ENCODE measurements around the gene NUDT6. TPM values are rescaled to one million over a fixed set of nuclear protein-coding genes. Genes with fewer than 3 reads are reported as not detected.

NUDT6 gene
- total RNA-seq, 1 experiment from 2014 or later, result 4.0 TPM

- DNase-seq, result no peak
- no peak overlapping the region for H3K23ac ChIP-seq (ENCODE audit: insufficient read length, low read depth, low read length)
- no peak overlapping the region for H2AFZ ChIP-seq (ENCODE audit: low read length)
- 0 out of 2 replicates have a peak, but pooled peaks cover under 1% of the 10 kb centered on the region for H3K79me2 ChIP-seq (ENCODE audit: insufficient read depth, low read length)
- no peaks in the 10 kb centered on the region for H4K20me1 ChIP-seq (ENCODE audit: control insufficient read depth, insufficient read depth, insufficient read length)
- no peak overlapping the region for H3K9ac ChIP-seq (ENCODE audit: extremely low read depth, insufficient read length, low read length)
- no peak overlapping the region for H2BK15ac ChIP-seq (ENCODE audit: low read depth, low read length)
- no peaks in the 10 kb centered on the region for H3K4me1 ChIP-seq (ENCODE audit: insufficient read depth, low read length)
- H3K4me2 ChIP-seq (ENCODE audit: insufficient read depth, insufficient read length, low read length), result no peak overlapping the region
- H3K27me3 ChIP-seq (ENCODE audit: insufficient read depth, low read length), result no peaks in the 10 kb centered on the region
- H2BK5ac ChIP-seq (ENCODE audit: insufficient read length, low read length), result no peak overlapping the region
- no peak for TF ChIP-seq CTCF (conservative IDR thresholded peaks at IDR 0.05)
- H3K27ac ChIP-seq (ENCODE audit: insufficient read length, low read depth, low read length), result no peak overlapping the region
- H3K9me3 ChIP-seq (ENCODE audit: control insufficient read depth, low read depth, low read length), result no peaks in the 10 kb centered on the region
- no peak overlapping the region for H3K4me3 Mint-ChIP-seq
- H3K9me3 Mint-ChIP-seq, result peaks cover 10 to 11% of the 10 kb centered on the region in 2 experiments
- no peak overlapping the region for H3K18ac ChIP-seq (ENCODE audit: insufficient read length, low read depth, low read length)
- no peak overlapping the region for H4K91ac ChIP-seq (ENCODE audit: insufficient read length, low read depth, low read length)
- H3K14ac ChIP-seq (ENCODE audit: insufficient read depth, low read length), result no peak overlapping the region
- H3K36me3 Mint-ChIP-seq (ENCODE audit: insufficient read depth in 1 of 3, low read depth in 3 of 3), result peaks cover 25 to 30% (median 28%) of the 10 kb centered on the region in 3 experiments
- H2BK20ac ChIP-seq (ENCODE audit: low read depth, low read length, poor library complexity, severe bottlenecking), result no peak overlapping the region
- H3K23me2 ChIP-seq (ENCODE audit: insufficient read length, low read depth, low read length, poor library complexity, severe bottlenecking), result no peaks in the 10 kb centered on the region
- no peak overlapping the region for H2AK5ac ChIP-seq (ENCODE audit: insufficient read length, low read length)
- H3T11ph ChIP-seq (ENCODE audit: low read length), result no peak overlapping the region
- H3K56ac ChIP-seq (ENCODE audit: insufficient read length, low read depth, low read length), result no peak overlapping the region
- no peak overlapping the region for H4K5ac ChIP-seq (ENCODE audit: insufficient read length, low read depth, low read length)
- H3K27ac Mint-ChIP-seq, result peak overlapping the region in 1 of 3 experiments; percentile 17; a peak in 1 of 7 replicates
- no peak overlapping the region for H3K4ac ChIP-seq (ENCODE audit: low read depth, low read length)
- H3K79me1 ChIP-seq (ENCODE audit: insufficient read depth, low read depth, low read length, poor library complexity, severe bottlenecking), result no peaks in the 10 kb centered on the region
- no peaks in the 10 kb centered on the region for H3K27me3 Mint-ChIP-seq (ENCODE audit: low read depth)
- no peak overlapping the region for H2BK120ac ChIP-seq (ENCODE audit: low read depth, low read length, poor library complexity, severe bottlenecking)
- H4K8ac ChIP-seq (replicated peaks; ENCODE audit: insufficient read length, low read depth, low read length), result no peak overlapping the region
- no peak overlapping the region for H2BK12ac ChIP-seq (ENCODE audit: insufficient read length, low read depth, low read length)
- peaks cover 13 to 16% of the 10 kb centered on the region in 2 experiments for H3K4me1 Mint-ChIP-seq
Observed at GRCh38 chr4:122963216-122963615, 40.8 kb upstream of the NUDT6 start.
